ENCODE measurements around the gene GNB1L. TPM values are rescaled to one million over a fixed set of nuclear protein-coding genes. Genes with fewer than 3 reads are reported as not detected.

Gene GNB1L
- total and polyA plus RNA-seq, 9 of the 15 experiments (the other 6 are each of a cell fraction or from before 2014, with no cell fraction given): 0.56 to 50.5 (median 10.2) TPM

DNA sequence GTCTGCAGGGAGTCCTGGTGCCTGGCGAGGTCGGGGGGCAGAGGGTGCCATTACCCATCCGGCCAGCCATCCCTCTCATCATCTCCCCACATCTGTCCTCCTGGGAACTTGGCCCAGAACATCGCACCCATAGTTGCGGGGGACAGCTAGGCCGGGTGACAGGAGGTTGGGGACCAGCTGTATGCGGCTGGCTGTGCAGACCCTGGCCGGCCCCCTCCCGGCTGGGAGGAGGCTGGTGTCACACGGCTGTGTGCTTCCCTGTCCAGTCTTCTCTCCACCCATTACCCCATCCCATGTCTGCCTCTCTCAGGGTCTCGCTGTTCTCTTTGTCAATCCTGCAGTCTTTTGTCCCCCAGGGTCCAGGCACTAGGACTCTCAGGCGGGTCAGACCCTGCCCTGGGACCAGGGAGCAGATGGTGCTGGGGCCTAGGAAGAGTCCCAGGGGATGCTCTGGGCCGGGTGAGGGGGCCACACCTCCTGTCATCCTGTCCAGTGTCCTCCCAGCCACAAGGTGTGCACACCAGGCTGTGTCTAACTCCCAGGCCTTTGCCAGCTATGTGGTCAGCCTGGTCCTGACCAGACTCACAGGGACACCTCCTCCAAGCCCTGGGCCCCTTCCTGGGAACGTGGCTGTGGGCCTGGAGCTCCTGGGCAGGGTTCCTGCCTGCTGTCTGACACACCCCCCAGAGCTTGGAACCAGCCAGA lies 100.5 kb downstream of the GNB1L start (continued):
- TF ChIP-seq NCOA1 (IDR thresholded peaks at IDR 0.05; ENCODE audit: low read depth): no peak
- TF ChIP-seq KAT8 (IDR thresholded peaks at IDR 0.05; ENCODE audit: low read depth): no peak
- TF ChIP-seq, protein P1, sequence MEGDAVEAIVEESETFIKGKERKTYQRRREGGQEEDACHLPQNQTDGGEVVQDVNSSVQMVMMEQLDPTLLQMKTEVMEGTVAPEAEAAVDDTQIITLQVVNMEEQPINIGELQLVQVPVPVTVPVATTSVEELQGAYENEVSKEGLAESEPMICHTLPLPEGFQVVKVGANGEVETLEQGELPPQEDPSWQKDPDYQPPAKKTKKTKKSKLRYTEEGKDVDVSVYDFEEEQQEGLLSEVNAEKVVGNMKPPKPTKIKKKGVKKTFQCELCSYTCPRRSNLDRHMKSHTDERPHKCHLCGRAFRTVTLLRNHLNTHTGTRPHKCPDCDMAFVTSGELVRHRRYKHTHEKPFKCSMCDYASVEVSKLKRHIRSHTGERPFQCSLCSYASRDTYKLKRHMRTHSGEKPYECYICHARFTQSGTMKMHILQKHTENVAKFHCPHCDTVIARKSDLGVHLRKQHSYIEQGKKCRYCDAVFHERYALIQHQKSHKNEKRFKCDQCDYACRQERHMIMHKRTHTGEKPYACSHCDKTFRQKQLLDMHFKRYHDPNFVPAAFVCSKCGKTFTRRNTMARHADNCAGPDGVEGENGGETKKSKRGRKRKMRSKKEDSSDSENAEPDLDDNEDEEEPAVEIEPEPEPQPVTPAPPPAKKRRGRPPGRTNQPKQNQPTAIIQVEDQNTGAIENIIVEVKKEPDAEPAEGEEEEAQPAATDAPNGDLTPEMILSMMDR (IDR thresholded peaks at IDR 0.05 in 2 of 3, conservative IDR thresholded peaks at IDR 0.05 in 1 of 3; ENCODE audit: insufficient read depth in 2 of 3, low read depth in 1 of 3, low read length in 3 of 3): no peak
- no peak for TF ChIP-seq ZNF316 (IDR thresholded peaks at IDR 0.05)
- TF ChIP-seq U2AF1 (optimal IDR thresholded peaks at IDR 0.05; ENCODE audit: low read depth, low read length): no peak
- TF ChIP-seq, protein P2, sequence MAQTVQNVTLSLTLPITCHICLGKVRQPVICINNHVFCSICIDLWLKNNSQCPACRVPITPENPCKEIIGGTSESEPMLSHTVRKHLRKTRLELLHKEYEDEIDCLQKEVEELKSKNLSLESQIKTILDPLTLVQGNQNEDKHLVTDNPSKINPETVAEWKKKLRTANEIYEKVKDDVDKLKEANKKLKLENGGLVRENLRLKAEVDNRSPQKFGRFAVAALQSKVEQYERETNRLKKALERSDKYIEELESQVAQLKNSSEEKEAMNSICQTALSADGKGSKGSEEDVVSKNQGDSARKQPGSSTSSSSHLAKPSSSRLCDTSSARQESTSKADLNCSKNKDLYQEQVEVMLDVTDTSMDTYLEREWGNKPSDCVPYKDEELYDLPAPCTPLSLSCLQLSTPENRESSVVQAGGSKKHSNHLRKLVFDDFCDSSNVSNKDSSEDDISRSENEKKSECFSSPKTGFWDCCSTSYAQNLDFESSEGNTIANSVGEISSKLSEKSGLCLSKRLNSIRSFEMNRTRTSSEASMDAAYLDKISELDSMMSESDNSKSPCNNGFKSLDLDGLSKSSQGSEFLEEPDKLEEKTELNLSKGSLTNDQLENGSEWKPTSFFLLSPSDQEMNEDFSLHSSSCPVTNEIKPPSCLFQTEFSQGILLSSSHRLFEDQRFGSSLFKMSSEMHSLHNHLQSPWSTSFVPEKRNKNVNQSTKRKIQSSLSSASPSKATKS (CRISPR knock-in tag; IDR thresholded peaks at IDR 0.05): no peak
- peak; percentile 25 for TF ChIP-seq RBM39 (optimal IDR thresholded peaks at IDR 0.05; ENCODE audit: low read depth, low read length)
- TF ChIP-seq CBX3 (IDR thresholded peaks at IDR 0.05; ENCODE audit: borderline replicate concordance in 1 of 2, low read length in 2 of 2): peak in 1 of 2 experiments; percentile 36; a peak in 1 of 3 replicates
- TF ChIP-seq ZNF23 (CRISPR knock-in tag; IDR thresholded peaks at IDR 0.05): no peak
- TF ChIP-seq ZNF79 (CRISPR knock-in tag; IDR thresholded peaks at IDR 0.05; ENCODE audit: low read depth): no peak
- TF ChIP-seq NFE2 (IDR thresholded peaks at IDR 0.05; ENCODE audit: low read depth): no peak
- TF ChIP-seq, protein P3, sequence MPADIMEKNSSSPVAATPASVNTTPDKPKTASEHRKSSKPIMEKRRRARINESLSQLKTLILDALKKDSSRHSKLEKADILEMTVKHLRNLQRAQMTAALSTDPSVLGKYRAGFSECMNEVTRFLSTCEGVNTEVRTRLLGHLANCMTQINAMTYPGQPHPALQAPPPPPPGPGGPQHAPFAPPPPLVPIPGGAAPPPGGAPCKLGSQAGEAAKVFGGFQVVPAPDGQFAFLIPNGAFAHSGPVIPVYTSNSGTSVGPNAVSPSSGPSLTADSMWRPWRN (IDR thresholded peaks at IDR 0.05; ENCODE audit: low read depth): no peak
- TF ChIP-seq, protein P4, sequence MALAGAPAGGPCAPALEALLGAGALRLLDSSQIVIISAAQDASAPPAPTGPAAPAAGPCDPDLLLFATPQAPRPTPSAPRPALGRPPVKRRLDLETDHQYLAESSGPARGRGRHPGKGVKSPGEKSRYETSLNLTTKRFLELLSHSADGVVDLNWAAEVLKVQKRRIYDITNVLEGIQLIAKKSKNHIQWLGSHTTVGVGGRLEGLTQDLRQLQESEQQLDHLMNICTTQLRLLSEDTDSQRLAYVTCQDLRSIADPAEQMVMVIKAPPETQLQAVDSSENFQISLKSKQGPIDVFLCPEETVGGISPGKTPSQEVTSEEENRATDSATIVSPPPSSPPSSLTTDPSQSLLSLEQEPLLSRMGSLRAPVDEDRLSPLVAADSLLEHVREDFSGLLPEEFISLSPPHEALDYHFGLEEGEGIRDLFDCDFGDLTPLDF (CRISPR knock-in tag; IDR thresholded peaks at IDR 0.05): no peak
- TF ChIP-seq NFIX (CRISPR knock-in tag; IDR thresholded peaks at IDR 0.05; ENCODE audit: low read depth): no peak
- TF ChIP-seq, protein P5, sequence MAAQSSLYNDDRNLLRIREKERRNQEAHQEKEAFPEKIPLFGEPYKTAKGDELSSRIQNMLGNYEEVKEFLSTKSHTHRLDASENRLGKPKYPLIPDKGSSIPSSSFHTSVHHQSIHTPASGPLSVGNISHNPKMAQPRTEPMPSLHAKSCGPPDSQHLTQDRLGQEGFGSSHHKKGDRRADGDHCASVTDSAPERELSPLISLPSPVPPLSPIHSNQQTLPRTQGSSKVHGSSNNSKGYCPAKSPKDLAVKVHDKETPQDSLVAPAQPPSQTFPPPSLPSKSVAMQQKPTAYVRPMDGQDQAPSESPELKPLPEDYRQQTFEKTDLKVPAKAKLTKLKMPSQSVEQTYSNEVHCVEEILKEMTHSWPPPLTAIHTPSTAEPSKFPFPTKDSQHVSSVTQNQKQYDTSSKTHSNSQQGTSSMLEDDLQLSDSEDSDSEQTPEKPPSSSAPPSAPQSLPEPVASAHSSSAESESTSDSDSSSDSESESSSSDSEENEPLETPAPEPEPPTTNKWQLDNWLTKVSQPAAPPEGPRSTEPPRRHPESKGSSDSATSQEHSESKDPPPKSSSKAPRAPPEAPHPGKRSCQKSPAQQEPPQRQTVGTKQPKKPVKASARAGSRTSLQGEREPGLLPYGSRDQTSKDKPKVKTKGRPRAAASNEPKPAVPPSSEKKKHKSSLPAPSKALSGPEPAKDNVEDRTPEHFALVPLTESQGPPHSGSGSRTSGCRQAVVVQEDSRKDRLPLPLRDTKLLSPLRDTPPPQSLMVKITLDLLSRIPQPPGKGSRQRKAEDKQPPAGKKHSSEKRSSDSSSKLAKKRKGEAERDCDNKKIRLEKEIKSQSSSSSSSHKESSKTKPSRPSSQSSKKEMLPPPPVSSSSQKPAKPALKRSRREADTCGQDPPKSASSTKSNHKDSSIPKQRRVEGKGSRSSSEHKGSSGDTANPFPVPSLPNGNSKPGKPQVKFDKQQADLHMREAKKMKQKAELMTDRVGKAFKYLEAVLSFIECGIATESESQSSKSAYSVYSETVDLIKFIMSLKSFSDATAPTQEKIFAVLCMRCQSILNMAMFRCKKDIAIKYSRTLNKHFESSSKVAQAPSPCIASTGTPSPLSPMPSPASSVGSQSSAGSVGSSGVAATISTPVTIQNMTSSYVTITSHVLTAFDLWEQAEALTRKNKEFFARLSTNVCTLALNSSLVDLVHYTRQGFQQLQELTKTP (IDR thresholded peaks at IDR 0.05; ENCODE audit: low read depth in 1 of 2, partially characterized antibody in 2 of 2): no peak
- 0 out of 2 replicates have a peak, but pooled peaks have one; percentile 50 for TF ChIP-seq ZBED1 (IDR thresholded peaks at IDR 0.05)
- TF ChIP-seq ZNF311 (CRISPR knock-in tag; IDR thresholded peaks at IDR 0.05): no peak
